ENCODE data around the gene CACNA1S. TPM values are rescaled to one million over a fixed set of nuclear protein-coding genes. Genes with fewer than 3 reads are reported as not detected.
A peak's percentile ranks its signal among the peaks of the same experiment; 100 is the strongest.

CACNA1S gene
- total and polyA plus RNA-seq, 12 donors: under 0.01 to 0.07 TPM; not detected in 10

DNA sequence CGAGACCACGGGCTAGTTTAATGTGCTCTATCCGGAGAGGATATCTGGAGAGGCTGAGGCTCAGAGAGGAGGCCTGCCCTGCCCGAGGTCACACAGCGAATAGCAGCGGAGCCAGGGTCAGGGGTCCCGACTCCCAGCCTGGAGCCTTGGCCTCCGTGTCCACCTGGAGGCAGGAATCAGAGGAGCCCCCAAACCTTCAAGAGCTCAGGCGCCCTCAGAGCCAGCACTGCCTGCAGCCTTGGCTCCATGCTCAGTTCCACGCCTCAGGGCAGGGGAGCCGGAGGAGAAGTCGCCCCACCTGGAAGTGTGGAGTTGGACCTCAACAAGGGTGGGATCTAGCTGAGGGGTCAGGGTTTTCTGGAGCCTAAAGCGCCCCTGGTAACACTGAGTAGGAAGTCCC, 16.7 kb upstream of the CACNA1S start:
- H3K9me3 ChIP-seq (replicated peaks in 1 of 3): no peaks in the 10 kb centered on the region
- DNase-seq: no peak
- intact Hi-C loops (cut with DNase I): no loop called here
- no peak overlapping the region for H3K4me3 ChIP-seq
- no peak overlapping the region for H3K27ac ChIP-seq
- peaks cover 0 to 7% of the 10 kb centered on the region in 2 donors for H3K4me1 ChIP-seq (replicated peaks in 1 of 2)
- TF ChIP-seq POLR2A (IDR thresholded peaks at IDR 0.05): no peak
- TF ChIP-seq, protein P1, sequence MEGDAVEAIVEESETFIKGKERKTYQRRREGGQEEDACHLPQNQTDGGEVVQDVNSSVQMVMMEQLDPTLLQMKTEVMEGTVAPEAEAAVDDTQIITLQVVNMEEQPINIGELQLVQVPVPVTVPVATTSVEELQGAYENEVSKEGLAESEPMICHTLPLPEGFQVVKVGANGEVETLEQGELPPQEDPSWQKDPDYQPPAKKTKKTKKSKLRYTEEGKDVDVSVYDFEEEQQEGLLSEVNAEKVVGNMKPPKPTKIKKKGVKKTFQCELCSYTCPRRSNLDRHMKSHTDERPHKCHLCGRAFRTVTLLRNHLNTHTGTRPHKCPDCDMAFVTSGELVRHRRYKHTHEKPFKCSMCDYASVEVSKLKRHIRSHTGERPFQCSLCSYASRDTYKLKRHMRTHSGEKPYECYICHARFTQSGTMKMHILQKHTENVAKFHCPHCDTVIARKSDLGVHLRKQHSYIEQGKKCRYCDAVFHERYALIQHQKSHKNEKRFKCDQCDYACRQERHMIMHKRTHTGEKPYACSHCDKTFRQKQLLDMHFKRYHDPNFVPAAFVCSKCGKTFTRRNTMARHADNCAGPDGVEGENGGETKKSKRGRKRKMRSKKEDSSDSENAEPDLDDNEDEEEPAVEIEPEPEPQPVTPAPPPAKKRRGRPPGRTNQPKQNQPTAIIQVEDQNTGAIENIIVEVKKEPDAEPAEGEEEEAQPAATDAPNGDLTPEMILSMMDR (IDR thresholded peaks at IDR 0.05): no peak
- no peaks in the 10 kb centered on the region for H3K27me3 ChIP-seq
- WGBS, 4 donors: 95 to 98% (median 95%) methylated on average over 7 to 13 of the region's 13 CpGs
- H3K36me3 ChIP-seq (replicated peaks in 1 of 2): no peaks in the 10 kb centered on the region

DNA sequence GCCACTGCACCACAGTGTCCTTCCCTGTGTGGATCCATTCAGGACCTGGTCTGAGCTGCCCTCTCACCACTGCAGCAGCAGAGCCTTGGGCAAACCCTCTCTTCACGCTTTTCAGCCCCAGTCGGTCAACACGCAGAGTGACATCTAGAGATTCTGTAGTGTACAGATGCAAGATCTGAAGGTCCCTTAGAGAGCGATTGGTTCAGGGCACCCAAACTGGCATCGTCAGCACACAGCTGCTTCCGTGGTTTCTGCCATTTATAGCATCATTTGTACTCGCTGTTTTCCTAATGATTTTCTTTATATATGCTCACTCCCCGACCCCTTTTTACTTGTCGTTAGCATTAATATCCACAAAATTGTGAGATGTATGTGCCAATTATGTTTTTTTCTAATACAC, 16.2 kb upstream of the CACNA1S start:
- H3K36me3 ChIP-seq (replicated peaks in 1 of 2): no peaks in the 10 kb centered on the region
- TF ChIP-seq, protein P1 (IDR thresholded peaks at IDR 0.05): no peak
- 88 to 91% (median 90%) methylated on average over 9 of the region's 9 CpGs for WGBS, 4 donors
- no peak overlapping the region for H3K27ac ChIP-seq
- peaks cover 3% of the 10 kb centered on the region for H3K27me3 ChIP-seq
- intact Hi-C loops (cut with DNase I): no loop called here
- no peak for DNase-seq
- H3K4me3 ChIP-seq: no peak overlapping the region
- H3K9me3 ChIP-seq (replicated peaks in 1 of 3): no peaks in the 10 kb centered on the region
- peaks cover 0 to 7% of the 10 kb centered on the region in 2 donors for H3K4me1 ChIP-seq (replicated peaks in 1 of 2)

DNA sequence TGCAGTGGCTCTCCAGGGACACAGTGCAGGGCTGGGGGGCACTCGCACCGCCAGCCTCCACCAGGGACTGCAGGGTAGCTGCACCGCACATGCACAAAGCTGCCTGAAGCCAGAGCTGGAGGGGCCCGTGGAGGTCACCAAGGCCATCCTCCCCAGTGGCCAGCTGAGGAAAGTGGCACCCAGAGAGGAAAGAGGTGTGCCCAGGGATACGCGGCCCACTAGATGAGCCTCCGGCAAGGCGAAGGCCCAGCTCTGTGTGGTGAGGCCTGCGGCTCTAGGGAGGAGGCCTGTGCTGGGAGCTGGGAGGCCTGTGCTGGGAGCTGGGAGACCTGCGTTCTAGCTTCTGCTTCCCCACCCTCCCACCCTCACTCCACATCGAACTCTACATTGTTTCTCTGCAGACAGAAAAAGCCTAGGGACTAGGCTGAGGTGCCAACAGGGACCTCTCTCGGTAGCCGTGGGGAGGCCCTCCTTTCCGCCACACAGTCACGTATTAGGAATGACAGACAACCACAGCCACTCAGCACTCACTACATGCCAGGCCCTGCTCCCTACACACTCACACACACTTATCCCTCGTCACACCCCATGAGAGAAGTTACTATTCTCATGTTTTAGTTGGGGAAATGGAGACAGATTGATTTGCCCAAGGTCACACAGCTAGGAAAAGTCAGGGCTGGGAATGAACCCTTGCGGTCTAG, 15.7 kb upstream of the CACNA1S start:
- H3K27ac ChIP-seq: no peak overlapping the region
- 89 to 98% (median 94%) methylated on average over 4 to 17 of the region's 17 CpGs for WGBS, 4 donors
- no peaks in the 10 kb centered on the region for H3K36me3 ChIP-seq (replicated peaks in 1 of 2)
- intact Hi-C loops (cut with DNase I): no loop called here
- TF ChIP-seq, protein P1 (IDR thresholded peaks at IDR 0.05): no peak
- no peak for TF ChIP-seq POLR2A (IDR thresholded peaks at IDR 0.05)
- peaks cover 0 to 7% of the 10 kb centered on the region in 2 donors for H3K4me1 ChIP-seq (replicated peaks in 1 of 2)
- no peak overlapping the region for H3K4me3 ChIP-seq
- peaks cover 9% of the 10 kb centered on the region for H3K27me3 ChIP-seq
- no peaks in the 10 kb centered on the region for H3K9me3 ChIP-seq (replicated peaks in 1 of 3)
- DNase-seq: no peak

DNA sequence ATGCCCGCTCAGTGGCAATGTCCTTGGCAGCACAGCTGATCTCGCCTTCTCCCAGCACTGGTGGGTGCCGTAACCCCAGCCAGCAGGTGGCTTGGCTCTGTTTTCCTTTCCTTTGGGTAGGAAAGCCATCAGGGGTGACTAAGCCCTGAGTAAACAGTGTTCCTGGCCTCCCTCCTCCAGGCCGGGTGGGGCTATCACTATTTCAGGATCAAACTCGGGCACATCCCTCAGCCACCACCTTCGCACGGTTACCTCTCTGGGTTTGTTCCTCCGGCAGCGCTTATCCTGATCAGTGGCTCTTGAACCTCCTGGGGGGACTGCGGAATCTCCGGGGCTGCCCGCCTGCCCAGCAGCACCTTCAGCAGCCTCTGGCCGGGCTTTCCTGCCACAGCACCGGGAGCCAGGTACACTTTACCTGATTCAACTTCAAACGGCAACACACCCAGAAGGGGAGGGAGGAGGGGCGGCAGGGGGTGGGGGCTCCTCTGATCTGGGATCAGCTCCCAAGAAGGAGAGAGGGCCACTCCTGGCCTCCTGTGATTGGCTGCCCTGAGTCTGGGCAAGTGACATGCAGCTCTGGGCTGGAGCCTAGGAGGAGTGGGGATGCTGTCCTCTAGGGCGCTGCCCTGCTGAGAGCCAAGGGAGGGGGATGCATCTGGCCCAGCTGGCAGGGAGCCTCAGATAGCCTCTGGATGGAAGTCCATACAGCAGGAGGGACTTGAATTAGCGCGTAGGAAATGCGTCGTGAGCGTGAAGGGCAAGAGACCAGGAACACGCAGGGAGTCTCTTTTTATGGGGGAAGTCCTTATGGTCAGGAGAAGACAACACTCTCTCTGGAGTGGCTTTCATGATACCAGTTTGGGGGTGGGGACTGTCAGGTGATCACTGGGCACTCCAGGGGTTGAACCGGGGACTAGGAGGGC, 14.9 kb upstream of the CACNA1S start, which contains the start of gene ASCL5:
TSS of gene ASCL5 (minus strand) at position 353 of the 923 bp plus-strand sequence. CDS start 11,812 bp downstream, outside the sequence.
- Histone ChIP-seq H3K27me3 (peaks cover 12% of the 10 kb centered on the region), H3K9me3 (replicated peaks in 1 of 3) (no peaks in the 10 kb centered on the region), H3K36me3 (replicated peaks in 1 of 2) (no peaks in the 10 kb centered on the region), H3K4me3 (no peak within 1 kb of the TSS), H3K27ac (peak within 1 kb of the TSS in 1 of 5 donors; percentile 32), H3K4me1 (replicated peaks in 1 of 2) (peaks cover 0 to 7% of the 10 kb centered on the region in 2 donors)
- intact Hi-C loops (cut with DNase I): no loop called here
- TF ChIP-seq, protein P1 (IDR thresholded peaks at IDR 0.05): peak in 1 of 6 experiments; percentile 17
- no peak for TF ChIP-seq POLR2A (IDR thresholded peaks at IDR 0.05)
- DNase-seq: peak in 5 of 7 donors; percentile 38 to 74 (median 55)
- WGBS, 4 donors: 70 to 86% (median 79%) methylated on average over 11 to 24 of the region's 24 CpGs
